Neural cell (in vitro differentiated cells): ENCODE data around the gene GPR78. TPM values are rescaled to one million over a fixed set of nuclear protein-coding genes. Genes with fewer than 3 reads are reported as not detected.

ENCODE experiments used
- H2AFZ ChIP-seq: fragments of 200-600, 300-800 bp; sonication (generic), shearing (Covaris generic); 2 replicates; pipeline ENCODE4 v1.6.0; 2014; ENCODE audit warnings: low read depth, mild to moderate bottlenecking, antibody characterized with exemption, low read length, moderate library complexity
- H3F3A ChIP-seq: fragments of 200-600 bp; shearing (Covaris generic); 2 replicates; pipeline ENCODE4 v1.6.1; 2016; ENCODE audit warnings: mild to moderate bottlenecking, moderate library complexity, mixed read lengths, antibody characterized with exemption, low read length; ENCODE audit not compliant: insufficient read depth, poor library complexity, severe bottlenecking
- H3K27ac ChIP-seq: fragments of 200-600, 300-800 bp; sonication (generic), shearing (Covaris generic); 2 replicates; pipeline ENCODE4 v1.5.1; 2014; ENCODE audit warnings: mild to moderate bottlenecking, low read length, moderate library complexity
- H3K27me3 ChIP-seq: fragments of 300-800, 200-600 bp; sonication (generic), shearing (Covaris generic); 2 replicates; pipeline ENCODE4 v1.6.0; 2014; ENCODE audit warnings: mild to moderate bottlenecking, low read depth, low read length, moderate library complexity; ENCODE audit not compliant: insufficient read depth
- H3K36me3 ChIP-seq: fragments of 300-800, 200-600 bp; sonication (generic), shearing (Covaris generic); 2 replicates; pipeline ENCODE4 v1.5.1; 2014; ENCODE audit warnings: mild to moderate bottlenecking, antibody characterized with exemption, low read length, moderate library complexity; ENCODE audit not compliant: insufficient read depth
- H3K4me2 ChIP-seq: fragments of 300-800, 200-600 bp; sonication (generic), shearing (Covaris generic); 2 replicates; pipeline ENCODE4 v1.6.0; 2014; ENCODE audit warnings: mild to moderate bottlenecking, low read length
- H3K4me3 ChIP-seq: fragments of 300-800, 200-600 bp; sonication (generic), shearing (Covaris generic); 2 replicates; pipeline ENCODE4 v1.5.1; 2014; ENCODE audit warnings: mild to moderate bottlenecking, low read length, moderate library complexity
- H3K79me2 ChIP-seq: fragments of 200-600 bp; shearing (Covaris generic); replicated peaks from 2 replicates; pipeline ENCODE4 v1.6.0; 2014; ENCODE audit warnings: mild to moderate bottlenecking, low read length, moderate library complexity; ENCODE audit not compliant: insufficient read depth
- H3K9ac ChIP-seq: fragments of 300-800, 200-600 bp; sonication (generic), shearing (Covaris generic); 2 replicates; pipeline ENCODE4 v1.6.1; 2016; ENCODE audit warnings: mild to moderate bottlenecking, low read length, mixed read lengths
- H3K9me2 ChIP-seq: fragments of 200-600 bp; shearing (Covaris generic); 2 replicates; pipeline ENCODE4 v1.6.1; 2016; ENCODE audit warnings: mild to moderate bottlenecking, low read length, mixed read lengths; ENCODE audit not compliant: insufficient read depth
- H3K9me3 ChIP-seq: fragments of 200-600, 300-800 bp; sonication (generic), shearing (Covaris generic); 2 replicates; pipeline ENCODE4 v1.6.1; 2016; ENCODE audit warnings: mild to moderate bottlenecking, mixed run types, low read length, moderate library complexity, mixed read lengths
- H4K20me1 ChIP-seq: fragments of 200-600 bp; shearing (Covaris generic); 2 replicates; pipeline ENCODE4 v1.6.1; 2016; ENCODE audit warnings: mild to moderate bottlenecking, mixed run types; ENCODE audit not compliant: insufficient read depth
- CTCF ChIP-seq: fragments of 450-650 bp; IDR thresholded peaks from 2 replicates; pipeline ENCODE4 v1.5.1; 2014; ENCODE audit warnings: antibody characterized with exemption, mild to moderate bottlenecking, moderate library complexity; ENCODE audit not compliant: poor library complexity, severe bottlenecking
- EP300 ChIP-seq: fragments of 450-650 bp; conservative IDR thresholded peaks from 2 replicates; pipeline ENCODE4 v1.6.1; 2014; ENCODE audit warnings: antibody characterized with exemption, mild to moderate bottlenecking, moderate library complexity; ENCODE audit not compliant: poor library complexity, severe bottlenecking
- EZH2 ChIP-seq: fragments of 200-600, 300-800 bp; shearing (Covaris generic), sonication (generic); IDR thresholded peaks from 2 replicates; pipeline ENCODE4 v1.6.1; 2014; ENCODE audit warnings: antibody characterized with exemption, low read length, borderline replicate concordance, mild to moderate bottlenecking; ENCODE audit not compliant: insufficient read depth, poor library complexity, severe bottlenecking
- MXI1 ChIP-seq: fragments of 450-650 bp; conservative IDR thresholded peaks from 2 replicates; pipeline ENCODE4 v1.6.1; 2014; ENCODE audit warnings: antibody characterized with exemption, mild to moderate bottlenecking; ENCODE audit not compliant: poor library complexity, severe bottlenecking
- POLR2AphosphoS5 ChIP-seq: IDR thresholded peaks from 2 replicates; pipeline ENCODE4 v1.6.1; 2012
- RAD21 ChIP-seq: fragments of 450-650 bp; conservative IDR thresholded peaks from 2 replicates; pipeline ENCODE4 v1.6.1; 2014; ENCODE audit warnings: antibody characterized with exemption, mild to moderate bottlenecking, moderate library complexity
- REST ChIP-seq: IDR thresholded peaks from 2 replicates; pipeline ENCODE4 v1.6.1; 2012; ENCODE audit warnings: borderline replicate concordance
- SMC3 ChIP-seq: fragments of 450-650 bp; conservative IDR thresholded peaks from 2 replicates; pipeline ENCODE4 v1.6.1; 2014; ENCODE audit warnings: antibody characterized with exemption, mild to moderate bottlenecking, moderate library complexity; ENCODE audit not compliant: poor library complexity
- TAF1 ChIP-seq: IDR thresholded peaks from 2 replicates; pipeline ENCODE4 v1.6.1; 2012; ENCODE audit warnings: low read depth
- polyA plus RNA-seq: library from polyadenylated mRNA; depleted of rRNA; stranded (reverse); fragments of >200 nt; gene quantifications from 2 replicates; pipeline ENCODE4 v1.2.3, GENCODE V29; 2014

The GPR78 gene
- polyA plus RNA-seq, 1 donor from 2014 or later = not detected

GRCh38 chr4:8546766-8547107 lies 33.5 kb upstream of the GPR78 start:
- Histone ChIP-seq H3K9me2 (no peaks in the 10 kb centered on the region), H3K4me3 (no peak overlapping the region), H3F3A (no peaks in the 10 kb centered on the region), H4K20me1 (no peaks in the 10 kb centered on the region), H2AFZ (no peak overlapping the region), H3K79me2 (no peaks in the 10 kb centered on the region), H3K9ac (no peak overlapping the region), H3K9me3 (no peaks in the 10 kb centered on the region), H3K27ac (no peak overlapping the region), H3K4me2 (no peak overlapping the region), H3K27me3 (no peaks in the 10 kb centered on the region), H3K36me3 (no peaks in the 10 kb centered on the region)
- no peak for TF ChIP-seq EZH2
- no peak for TF ChIP-seq EP300
- TF ChIP-seq RAD21 = no peak
- TF ChIP-seq SMC3 = no peak
- no peak for TF ChIP-seq TAF1
- no peak for TF ChIP-seq MXI1
- TF ChIP-seq REST = no peak
- no peak for TF ChIP-seq CTCF
- TF ChIP-seq POLR2AphosphoS5 = no peak

- TF ChIP-seq SMC3 (no peak), EP300 (no peak), EZH2 (no peak), POLR2AphosphoS5 (no peak), CTCF (no peak), TAF1 (no peak), REST (no peak), MXI1 (no peak)
- H3K36me3 ChIP-seq = no peaks in the 10 kb centered on the region
- no peaks in the 10 kb centered on the region for H3K9me2 ChIP-seq
- no peak overlapping the region for H3K27ac ChIP-seq
- H3K27me3 ChIP-seq = no peaks in the 10 kb centered on the region
- H3K9me3 ChIP-seq = no peaks in the 10 kb centered on the region
- no peaks in the 10 kb centered on the region for H3F3A ChIP-seq
- H3K79me2 ChIP-seq = no peaks in the 10 kb centered on the region
- H2AFZ ChIP-seq = no peak overlapping the region
- no peaks in the 10 kb centered on the region for H4K20me1 ChIP-seq
- H3K4me2 ChIP-seq = no peak overlapping the region
- no peak overlapping the region for H3K4me3 ChIP-seq
- no peak overlapping the region for H3K9ac ChIP-seq
Measured at GRCh38 chr4:8547108-8547911, 32.9 kb upstream of the GPR78 start.
